Fibroblast of lung (primary cell): ENCODE results near the gene MT1A. TPM values are rescaled to one million over a fixed set of nuclear protein-coding genes. Genes with fewer than 3 reads are reported as not detected.
A peak's percentile ranks its signal among the peaks of the same experiment; 100 is the strongest.

Source experiments
- DNase-seq, 2 donors: peaks; one replicate each; pipeline versions ENCODE4 v3.0.0 to v3.0.0-alpha.2; 2010; ENCODE audit warnings: low read depth in 2 of 2
- H2AFZ ChIP-seq: 2 replicates; pipeline ENCODE4 v1.5.1; 2012; ENCODE audit warnings: low read length, control low read depth, inconsistent platforms
- H3K27ac ChIP-seq: 2 replicates; pipeline ENCODE4 v1.5.1; 2011; ENCODE audit warnings: low read length, control low read depth; ENCODE audit not compliant: insufficient read depth
- H3K27me3 ChIP-seq: 2 replicates; pipeline ENCODE4 v1.5.1; 2011; ENCODE audit warnings: mild to moderate bottlenecking, low read length; ENCODE audit not compliant: control insufficient read depth, insufficient read depth
- H3K36me3 ChIP-seq: 2 replicates; pipeline ENCODE4 v1.5.1; 2011; ENCODE audit warnings: low read length; ENCODE audit not compliant: control insufficient read depth, insufficient read depth
- H3K4me1 ChIP-seq: 2 replicates; pipeline ENCODE4 v1.5.1; 2011; ENCODE audit warnings: low read length; ENCODE audit not compliant: control insufficient read depth, insufficient read depth; ENCODE audit errors: extremely low read depth
- H3K4me2 ChIP-seq: 2 replicates; pipeline ENCODE4 v1.5.1; 2011; ENCODE audit warnings: low read length, control low read depth; ENCODE audit not compliant: insufficient read depth; ENCODE audit errors: extremely low read depth
- H3K4me3 ChIP-seq, 4 experiments: fragments of 200-600 bp in 1 of 4; sonication (generic) in 1 of 4; replicated peaks in 1 of 4; 2 replicates each; pipeline ENCODE4 v1.5.1; 2011 to 2016; ENCODE audit warnings: low read length in 4 of 4, low read depth in 3 of 4, mild to moderate bottlenecking in 3 of 4, control low read depth in 2 of 4, inconsistent platforms in 1 of 4, mixed read lengths in 1 of 4; ENCODE audit not compliant: insufficient read depth in 1 of 4; ENCODE audit errors: control extremely low read depth in 1 of 4
- H3K79me2 ChIP-seq: 2 replicates; pipeline ENCODE4 v1.5.1; 2012; ENCODE audit warnings: mild to moderate bottlenecking, low read length, inconsistent platforms; ENCODE audit not compliant: control insufficient read depth, insufficient read depth
- H3K9ac ChIP-seq: 2 replicates; pipeline ENCODE4 v1.5.1; 2011; ENCODE audit warnings: mild to moderate bottlenecking, low read length, control low read depth; ENCODE audit not compliant: insufficient read depth
- H3K9me3 ChIP-seq: 2 replicates; pipeline ENCODE4 v1.5.1; 2012; ENCODE audit warnings: low read depth, low read length; ENCODE audit not compliant: control insufficient read depth, insufficient read depth
- H4K20me1 ChIP-seq: 2 replicates; pipeline ENCODE4 v1.5.1; 2011; ENCODE audit warnings: low read length; ENCODE audit not compliant: control insufficient read depth, insufficient read depth; ENCODE audit errors: extremely low read depth
- EZH2 ChIP-seq: IDR thresholded peaks from 2 replicates; pipeline ENCODE4 v1.5.1; 2012; ENCODE audit warnings: low read length, control low read depth, mild to moderate bottlenecking; ENCODE audit errors: missing control alignments
- polyA plus RNA-seq, 2 donors: library from polyadenylated mRNA; depleted of rRNA in 1 of 2; stranded (reverse) in 1 of 2; unstranded in 1 of 2; fragments of >200 nt; gene quantifications; 2 replicates each; pipeline ENCODE4 v1.2.1, GENCODE V29; 2011 to 2012; ENCODE audit warnings: missing spikeins in 1 of 2
- total RNA-seq: library from RNA; depleted of rRNA; stranded (reverse); fragments of >200 nt; gene quantifications from 2 replicates; pipeline ENCODE4 v1.2.1, GENCODE V29; 2014
- TF ChIP-seq, protein P1 (sequence below), 2 donors: IDR thresholded peaks in 1 of 2; conservative IDR thresholded peaks in 1 of 2; 1 replicate in 1 of 2; 2 replicates in 1 of 2; pipeline ENCODE4 v1.5.1; 2011 to 2012; ENCODE audit warnings: low read length in 2 of 2, control low read depth in 1 of 2, inconsistent platforms in 1 of 2, low read depth in 1 of 2, mild to moderate bottlenecking in 1 of 2

The MT1A gene
- total and polyA plus RNA-seq, 2 donors (not counting 1 experiment from before 2014, with no cell fraction given): 2.9 to 5.3 TPM

DNA sequence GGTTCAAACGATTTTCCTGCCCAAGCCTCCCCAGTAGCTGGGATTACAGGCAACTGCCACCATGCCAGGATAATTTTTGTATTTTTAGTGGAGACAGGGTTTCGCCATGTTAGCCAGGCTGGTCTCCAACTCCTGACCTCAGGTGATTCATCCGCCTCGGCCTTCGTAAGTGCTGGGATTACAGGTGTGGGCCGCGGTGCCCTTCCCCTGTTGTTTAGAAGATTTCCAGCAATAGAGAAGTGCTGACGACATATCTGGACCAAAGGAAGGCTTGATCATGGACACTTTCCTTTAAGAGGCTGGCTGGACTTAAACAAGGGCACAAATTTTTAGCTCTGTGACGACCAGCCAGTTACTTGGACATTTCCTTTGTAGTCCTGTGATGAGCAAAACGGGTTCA lies 7.3 kb upstream of the MT1A start:
- Histone ChIP-seq H3K4me3 (no peak overlapping the region), H3K9me3 (no peaks in the 10 kb centered on the region), H3K36me3 (peaks cover 1% of the 10 kb centered on the region), H2AFZ (no peak overlapping the region), H3K79me2 (peaks cover 5% of the 10 kb centered on the region), H4K20me1 (no peaks in the 10 kb centered on the region), H3K4me2 (no peak overlapping the region), H3K27ac (no peak overlapping the region), H3K4me1 (peaks cover 4% of the 10 kb centered on the region), H3K27me3 (no peaks in the 10 kb centered on the region), H3K9ac (no peak overlapping the region)
- no peak for TF ChIP-seq EZH2
- TF ChIP-seq, protein P1, sequence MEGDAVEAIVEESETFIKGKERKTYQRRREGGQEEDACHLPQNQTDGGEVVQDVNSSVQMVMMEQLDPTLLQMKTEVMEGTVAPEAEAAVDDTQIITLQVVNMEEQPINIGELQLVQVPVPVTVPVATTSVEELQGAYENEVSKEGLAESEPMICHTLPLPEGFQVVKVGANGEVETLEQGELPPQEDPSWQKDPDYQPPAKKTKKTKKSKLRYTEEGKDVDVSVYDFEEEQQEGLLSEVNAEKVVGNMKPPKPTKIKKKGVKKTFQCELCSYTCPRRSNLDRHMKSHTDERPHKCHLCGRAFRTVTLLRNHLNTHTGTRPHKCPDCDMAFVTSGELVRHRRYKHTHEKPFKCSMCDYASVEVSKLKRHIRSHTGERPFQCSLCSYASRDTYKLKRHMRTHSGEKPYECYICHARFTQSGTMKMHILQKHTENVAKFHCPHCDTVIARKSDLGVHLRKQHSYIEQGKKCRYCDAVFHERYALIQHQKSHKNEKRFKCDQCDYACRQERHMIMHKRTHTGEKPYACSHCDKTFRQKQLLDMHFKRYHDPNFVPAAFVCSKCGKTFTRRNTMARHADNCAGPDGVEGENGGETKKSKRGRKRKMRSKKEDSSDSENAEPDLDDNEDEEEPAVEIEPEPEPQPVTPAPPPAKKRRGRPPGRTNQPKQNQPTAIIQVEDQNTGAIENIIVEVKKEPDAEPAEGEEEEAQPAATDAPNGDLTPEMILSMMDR (conservative IDR thresholded peaks at IDR 0.05 in 1 of 2, IDR thresholded peaks at IDR 0.05 in 1 of 2; ENCODE audit: low read depth in 1 of 2, low read length in 2 of 2): no peak
- no peak for DNase-seq

DNA sequence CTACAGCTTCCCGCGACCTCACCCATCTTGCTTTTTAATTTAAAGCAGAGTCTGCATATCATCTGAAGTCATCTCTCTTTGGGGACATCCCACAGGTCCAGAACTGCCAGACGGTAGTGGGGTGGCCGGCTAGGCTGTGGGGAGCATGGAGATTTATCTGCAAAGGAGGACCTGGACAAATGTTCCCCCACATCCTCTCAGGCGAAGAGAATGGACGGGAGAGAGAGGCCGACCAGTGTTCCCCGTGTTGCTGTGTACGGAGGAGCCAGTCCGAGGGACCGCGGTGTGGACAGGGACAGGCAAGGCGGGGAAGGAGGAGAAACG lies 6.7 kb upstream of the MT1A start:
- Histone ChIP-seq H3K9me3 (no peaks in the 10 kb centered on the region), H3K9ac (peak overlapping the region; percentile 26), H3K4me1 (peaks cover 4% of the 10 kb centered on the region), H3K4me3 (peak overlapping the region in 3 of 4 experiments; percentile 32 to 58 (median 47)), H3K4me2 (peak overlapping the region; percentile 61), H3K27me3 (no peaks in the 10 kb centered on the region), H2AFZ (peak overlapping the region; percentile 91), H3K36me3 (no peaks in the 10 kb centered on the region), H3K79me2 (no peaks in the 10 kb centered on the region), H4K20me1 (no peaks in the 10 kb centered on the region), H3K27ac (no peak overlapping the region)
- no peak for TF ChIP-seq EZH2
- TF ChIP-seq, protein P1 (conservative IDR thresholded peaks at IDR 0.05 in 1 of 2, IDR thresholded peaks at IDR 0.05 in 1 of 2; ENCODE audit: low read depth in 1 of 2, low read length in 2 of 2): no peak
- no peak for DNase-seq

DNA sequence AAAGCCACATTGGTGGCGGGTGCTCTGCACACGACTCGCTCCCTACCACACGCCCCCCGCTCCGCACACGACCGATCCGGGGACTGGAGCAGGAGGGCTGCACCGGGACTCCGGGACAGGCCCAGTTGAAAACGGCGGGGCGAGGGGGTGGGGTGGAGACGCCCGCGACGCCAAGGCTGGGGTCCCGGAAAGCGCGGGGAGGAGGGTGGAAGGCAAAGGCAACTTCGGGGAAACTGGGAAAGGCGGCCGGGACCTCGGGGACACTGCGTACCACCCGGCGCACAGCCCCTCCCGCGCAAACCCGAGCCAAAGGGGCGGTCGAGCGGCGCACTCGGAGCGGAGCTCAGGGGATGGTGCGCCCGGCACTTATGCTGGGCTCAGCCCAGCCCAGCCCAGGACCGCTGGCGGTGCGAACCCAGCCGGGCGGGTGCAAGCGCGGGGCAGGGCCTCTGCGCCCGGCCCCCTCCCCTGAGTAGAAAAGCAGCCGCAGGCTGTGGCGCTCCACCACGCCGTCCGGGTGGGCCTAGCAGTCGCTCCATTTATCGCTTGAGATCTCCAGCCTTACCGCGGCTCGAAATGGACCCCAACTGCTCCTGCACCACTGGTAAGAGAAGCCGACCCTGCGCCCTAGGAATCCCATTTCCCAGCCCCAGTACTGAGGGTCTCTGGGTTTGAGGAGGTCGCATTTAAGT lies 6.2 kb upstream of the MT1A start, which contains the start of gene MT1M:
TSS of gene MT1M (plus strand) at position 504 of the 692 bp plus-strand sequence. CDS start at position 577, 73 bp downstream.
- no peak for TF ChIP-seq EZH2
- TF ChIP-seq, protein P1 (conservative IDR thresholded peaks at IDR 0.05 in 1 of 2, IDR thresholded peaks at IDR 0.05 in 1 of 2; ENCODE audit: low read depth in 1 of 2, low read length in 2 of 2): no peak
- Histone ChIP-seq H3K9me3 (no peaks in the 10 kb centered on the region), H3K4me1 (peaks cover 2% of the 10 kb centered on the region), H3K36me3 (no peaks in the 10 kb centered on the region), H2AFZ (peak within 1 kb of the TSS; percentile 91), H3K9ac (peak within 1 kb of the TSS; percentile 26), H3K27me3 (no peaks in the 10 kb centered on the region), H3K4me3 (peak within 1 kb of the TSS; percentile 32 to 58 (median 41)), H4K20me1 (no peaks in the 10 kb centered on the region), H3K79me2 (no peaks in the 10 kb centered on the region), H3K4me2 (peak within 1 kb of the TSS; percentile 77), H3K27ac (no peak within 1 kb of the TSS)
- DNase-seq: peak in 1 of 2 donors; percentile 23
